ENCODE data around the gene HSD17B14. TPM values are rescaled to one million over a fixed set of nuclear protein-coding genes. Genes with fewer than 3 reads are reported as not detected.
"Not testable (repeated sequence)": the region's sequence is repeated elsewhere in the genome, so short reads cannot be mapped to it uniquely, and the experiment has no call there.

HSD17B14 gene
- total RNA-seq, 2 experiments from 2014 or later, result 0.31 TPM; not detected in 1

- H3K4me1 Mint-ChIP-seq (ENCODE audit: low read depth), result peaks cover 3% of the 10 kb centered on the region
- H3K9me3 Mint-ChIP-seq, result no peaks in the 10 kb centered on the region
- no peaks in the 10 kb centered on the region for H3K36me3 Mint-ChIP-seq
- ChIA-PET POLR2A (interaction anchor here (1.2 kb wide), 1 partner anchor 11 kb away, joined by 3 read pairs; the partner anchor contains the start of gene PPP1R15A), CTCF (interaction anchor here (1.3 kb wide), 2 partner anchors 19 to 74 kb away, joined by 3 to 4 read pairs; no protein-coding TSS in a partner anchor)
- H3K27me3 Mint-ChIP-seq, result no peaks in the 10 kb centered on the region
- no peak overlapping the region for H3K27ac Mint-ChIP-seq
- intact Hi-C loops (cut with micrococcal nuclease), result no loop called here
- DNase-seq, result no peak
- H3K4me3 Mint-ChIP-seq, result no peak overlapping the region
Measured at GRCh38 chr19:48861313-48861712, 25.0 kb upstream of the HSD17B14 start.

- peak; percentile 40 for DNase-seq
- CTCF ChIA-PET, result no interaction called here
- Mint-ChIP-seq H3K27me3 (no peaks in the 10 kb centered on the region), H3K27ac (no peak overlapping the region), H3K4me1 (ENCODE audit: low read depth) (peaks cover 3% of the 10 kb centered on the region), H3K36me3 (no peaks in the 10 kb centered on the region), H3K9me3 (no peaks in the 10 kb centered on the region), H3K4me3 (no peak overlapping the region)
- intact Hi-C loops (cut with micrococcal nuclease), result loop anchor here (5.0 kb wide), 1 partner anchor 107 kb away; the partner anchor contains the start of gene FTL
- POLR2A ChIA-PET, result interaction anchor here (1.0 kb wide), 1 partner anchor 12 kb away, joined by 3 read pairs; the partner anchor contains the start of gene PPP1R15A
Measured at GRCh38 chr19:48859711-48860572, 23.7 kb upstream of the HSD17B14 start.

- ChIA-PET CTCF (interaction anchor here (5.1 kb wide), 1 partner anchor 17 kb away, joined by 26 read pairs; no protein-coding TSS in a partner anchor), POLR2A (interaction anchor here (0.6 to 2.0 kb wide), 4 partner anchors 13 to 135 kb away, joined by 3 to 5 read pairs (median 5); partner anchors contain the start of gene PPP1R15A)
- intact Hi-C loops (cut with micrococcal nuclease), result loop anchor here (5.0 kb wide), 1 partner anchor 108 kb away; the partner anchor contains the start of gene FTL
- Mint-ChIP-seq H3K36me3 (no peaks in the 10 kb centered on the region), H3K27ac (peak overlapping the region; percentile 80), H3K9me3 (no peaks in the 10 kb centered on the region), H3K27me3 (no peaks in the 10 kb centered on the region), H3K4me3 (peak overlapping the region; percentile 95), H3K4me1 (ENCODE audit: low read depth) (peaks cover 3% of the 10 kb centered on the region)
- DNase-seq, result peak; percentile 90
Measured at GRCh38 chr19:48858984-48859710, 22.9 kb upstream of the HSD17B14 start.

- H3K9me3 Mint-ChIP-seq, result no peaks in the 10 kb centered on the region
- ChIA-PET POLR2A (interaction anchor here (2.0 kb wide), 1 partner anchor 15 kb away, joined by 5 read pairs; the partner anchor contains the start of gene PPP1R15A), CTCF (interaction anchor here (5.1 kb wide), 1 partner anchor 15 kb away, joined by 26 read pairs; no protein-coding TSS in a partner anchor)
- intact Hi-C loops (cut with micrococcal nuclease), result loop anchor here (5.0 kb wide), 1 partner anchor 110 kb away; the partner anchor contains the start of gene FTL
- DNase-seq, result no peak
- no peaks in the 10 kb centered on the region for H3K36me3 Mint-ChIP-seq
- no peak overlapping the region for H3K27ac Mint-ChIP-seq
- H3K27me3 Mint-ChIP-seq, result no peaks in the 10 kb centered on the region
- peaks cover 3% of the 10 kb centered on the region for H3K4me1 Mint-ChIP-seq (ENCODE audit: low read depth)
- H3K4me3 Mint-ChIP-seq, result no peak overlapping the region
Measured at GRCh38 chr19:48856921-48857320, 20.6 kb upstream of the HSD17B14 start.

- no peak for DNase-seq
- intact Hi-C loops (cut with micrococcal nuclease), result no loop called here
- Mint-ChIP-seq H3K4me1 (ENCODE audit: low read depth) (peaks cover 1% of the 10 kb centered on the region), H3K27me3 (no peaks in the 10 kb centered on the region), H3K9me3 (no peaks in the 10 kb centered on the region), H3K36me3 (no peaks in the 10 kb centered on the region), H3K27ac (no peak overlapping the region), H3K4me3 (no peak overlapping the region)
- ChIA-PET POLR2A (no interaction called here), CTCF (interaction anchor here (0.8 to 5.1 kb wide), 3 partner anchors 12 to 117 kb away, joined by 3 to 26 read pairs (median 4); partner anchors contain the start of gene PPP1R15A)
Measured at GRCh38 chr19:48854103-48854502, 17.8 kb upstream of the HSD17B14 start.

- no peaks in the 10 kb centered on the region for H3K4me1 Mint-ChIP-seq (ENCODE audit: low read depth)
- no peak for DNase-seq
- H3K27me3 Mint-ChIP-seq, result no peaks in the 10 kb centered on the region
- ChIA-PET CTCF (interaction anchor here (1.5 to 2.5 kb wide), 2 partner anchors 10 to 117 kb away, joined by 4 to 13 read pairs; no protein-coding TSS in a partner anchor), POLR2A (interaction anchor here (0.6 kb wide), 1 partner anchor 140 kb away, joined by 3 read pairs; the partner anchor contains the start of gene RUVBL2)
- no peak overlapping the region for H3K27ac Mint-ChIP-seq
- no peaks in the 10 kb centered on the region for H3K9me3 Mint-ChIP-seq
- intact Hi-C loops (cut with micrococcal nuclease), result no loop called here
- no peak overlapping the region for H3K4me3 Mint-ChIP-seq
- H3K36me3 Mint-ChIP-seq, result no peaks in the 10 kb centered on the region
Measured at GRCh38 chr19:48853483-48853882, 17.2 kb upstream of the HSD17B14 start.

GRCh38 chr19:48852292-48852691 is 16.0 kb upstream of the HSD17B14 start:
- Mint-ChIP-seq H3K4me3 (no peak overlapping the region), H3K36me3 (no peaks in the 10 kb centered on the region), H3K27me3 (no peaks in the 10 kb centered on the region), H3K4me1 (ENCODE audit: low read depth) (no peaks in the 10 kb centered on the region), H3K9me3 (no peaks in the 10 kb centered on the region), H3K27ac (no peak overlapping the region)
- ChIA-PET CTCF (interaction anchor here (1.1 to 2.5 kb wide), 2 partner anchors 9 to 57 kb away, joined by 3 to 13 read pairs; no protein-coding TSS in a partner anchor), POLR2A (interaction anchor here (1.4 kb wide), 1 partner anchor 20 kb away, joined by 3 read pairs; the partner anchor contains the start of gene PPP1R15A)
- DNase-seq, result no peak
- intact Hi-C loops (cut with micrococcal nuclease), result no loop called here

- POLR2A ChIA-PET, result not testable (repeated sequence)
Measured at GRCh38 chr19:48846659-48847058, 10.4 kb upstream of the HSD17B14 start.

GRCh38 chr19:48845384-48845783 is 9.1 kb upstream of the HSD17B14 start:
- no peak for DNase-seq
- Mint-ChIP-seq H3K36me3 (no peaks in the 10 kb centered on the region), H3K27ac (no peak overlapping the region), H3K4me3 (no peak overlapping the region), H3K9me3 (no peaks in the 10 kb centered on the region), H3K27me3 (no peaks in the 10 kb centered on the region), H3K4me1 (ENCODE audit: low read depth) (no peaks in the 10 kb centered on the region)
- ChIA-PET POLR2A (no interaction called here), CTCF (interaction anchor here (0.6 to 6.7 kb wide), 5 partner anchors 9 to 125 kb away, joined by 3 to 149 read pairs (median 5); partner anchors contain the start of gene HSD17B14)
- intact Hi-C loops (cut with micrococcal nuclease), result no loop called here

More at GRCh38 chr19:48846659-48847058, 10.4 kb upstream of the HSD17B14 start:
- DNase-seq; H3K36me3 Mint-ChIP-seq; H3K4me1 Mint-ChIP-seq (ENCODE audit: low read depth); H3K4me3 Mint-ChIP-seq; intact Hi-C loops (cut with micrococcal nuclease); H3K9me3 Mint-ChIP-seq; H3K27ac Mint-ChIP-seq; H3K27me3 Mint-ChIP-seq: not testable (repeated sequence)
- CTCF ChIA-PET, result interaction anchor here (0.6 to 1.3 kb wide), 3 partner anchors 51 to 193 kb away, joined by 4 read pairs; no protein-coding TSS in a partner anchor

- Mint-ChIP-seq H3K27ac (no peak overlapping the region), H3K27me3 (no peaks in the 10 kb centered on the region), H3K4me1 (ENCODE audit: low read depth) (no peaks in the 10 kb centered on the region), H3K36me3 (no peaks in the 10 kb centered on the region), H3K9me3 (no peaks in the 10 kb centered on the region), H3K4me3 (no peak overlapping the region)
- intact Hi-C loops (cut with micrococcal nuclease), result no loop called here
- ChIA-PET POLR2A (interaction anchor here (1.0 kb wide), 1 partner anchor 27 kb away, joined by 4 read pairs; the partner anchor contains the start of gene PPP1R15A), CTCF (interaction anchor here (0.6 to 6.7 kb wide), 10 partner anchors 8 to 352 kb away, joined by 3 to 149 read pairs (median 6); partner anchors contain the start of genes HSD17B14 and RUVBL2)
- DNase-seq, result no peak
Measured at GRCh38 chr19:48844472-48844871, 8.2 kb upstream of the HSD17B14 start.

GRCh38 chr19:48842789-48843162 is 6.5 kb upstream of the HSD17B14 start:
- peak; percentile 47 for DNase-seq
- ChIA-PET CTCF (interaction anchor here (0.6 to 6.7 kb wide), 38 partner anchors 9 to 410 kb away, joined by 3 to 149 read pairs (median 5); partner anchors contain the start of genes BCAT2, CA11, GYS1 and RASIP1), POLR2A (interaction anchor here (0.6 to 1.2 kb wide), 2 partner anchors 16 to 60 kb away, joined by 3 to 5 read pairs; no protein-coding TSS in a partner anchor)
- Mint-ChIP-seq H3K4me1 (ENCODE audit: low read depth) (no peaks in the 10 kb centered on the region), H3K36me3 (no peaks in the 10 kb centered on the region), H3K9me3 (no peaks in the 10 kb centered on the region), H3K27ac (no peak overlapping the region), H3K4me3 (no peak overlapping the region), H3K27me3 (no peaks in the 10 kb centered on the region)
- intact Hi-C loops (cut with micrococcal nuclease), result loop anchor here (1.0 kb wide), 1 partner anchor 54 kb away; no protein-coding TSS in a partner anchor

All from activated CD4-positive, alpha-beta memory T cell treated with anti-CD3 and anti-CD28 coated beads for 36 hours (primary cell).